HG02759 (cell line): ENCODE data around the gene SEMA3F.

Source experiments
- ATAC-seq: cut with Tn5 transposase; IDR thresholded peaks from one replicate; pipeline ENCODE4 v1.9.1; 2021; ENCODE audit warnings: mild to moderate bottlenecking, moderate library complexity; ENCODE audit not compliant: unreplicated experiment

SEMA3F gene

GRCh38 chr3:50169232-50169832, 14.2 kb downstream of the SEMA3F start:
- ATAC-seq: no peak

- ATAC-seq: no peak
Observed at GRCh38 chr3:50169858-50170257, 14.7 kb downstream of the SEMA3F start.

- no peak for ATAC-seq
Observed at GRCh38 chr3:50170689-50171088, 15.6 kb downstream of the SEMA3F start.

GRCh38 chr3:50171540-50172301, 16.6 kb downstream of the SEMA3F start:
- ATAC-seq: no peak

- no peak for ATAC-seq
Observed at GRCh38 chr3:50172626-50173220, 17.6 kb downstream of the SEMA3F start.

- ATAC-seq: no peak
Observed at GRCh38 chr3:50173685-50174516, 18.8 kb downstream of the SEMA3F start.

- ATAC-seq: no peak
Observed at GRCh38 chr3:50174517-50174895, 19.4 kb downstream of the SEMA3F start.

GRCh38 chr3:50174947-50175524, 19.9 kb downstream of the SEMA3F start:
- ATAC-seq: no peak

GRCh38 chr3:50177346-50177745, 22.2 kb downstream of the SEMA3F start:
- ATAC-seq: no peak

GRCh38 chr3:50179710-50180109, 24.6 kb downstream of the SEMA3F start:
- no peak for ATAC-seq

- ATAC-seq: no peak
Observed at GRCh38 chr3:50181985-50182384, 26.9 kb downstream of the SEMA3F start.

GRCh38 chr3:50182533-50183099, 27.5 kb downstream of the SEMA3F start:
- ATAC-seq: no peak

GRCh38 chr3:50183755-50184154, 28.6 kb downstream of the SEMA3F start:
- no peak for ATAC-seq

- no peak for ATAC-seq
Observed at GRCh38 chr3:50184242-50184978, 29.3 kb downstream of the SEMA3F start.

- ATAC-seq: no peak
Observed at GRCh38 chr3:50185230-50185629, 30.1 kb downstream of the SEMA3F start.

- no peak for ATAC-seq
Observed at GRCh38 chr3:50186096-50186495, 31.0 kb downstream of the SEMA3F start.

- ATAC-seq: no peak
Observed at GRCh38 chr3:50187750-50188149, 32.6 kb downstream of the SEMA3F start.

GRCh38 chr3:50189274-50189673, 34.1 kb downstream of the SEMA3F start:
- no peak for ATAC-seq

- ATAC-seq: no peak
Observed at GRCh38 chr3:50189989-50190388, 34.9 kb downstream of the SEMA3F start.
